GM12878 (cell line): ENCODE data around the gene CLN6. TPM values are rescaled to one million over a fixed set of nuclear protein-coding genes. Genes with fewer than 3 reads are reported as not detected.

ENCODE experiments used
- ATAC-seq: fragments of 200-7000 bp; cut with Tn5 transposase; 3 replicates; pipeline ENCODE4 v1.9.1; 2020; ENCODE audit warnings: mild to moderate bottlenecking, moderate library complexity
- BruUV-seq: library from RNA; stranded (reverse); fragments of 400-500 nt; replicated peaks from 2 replicates; lab custom pipeline; 2021; lab: Mats Ljungman, UMichigan
- CTCF ChIA-PET: fragments of 300-600 bp; sonication (Branson Sonifier 250); formaldehyde crosslinking; extraction: SDS; loops from one replicate; lab custom pipeline; 2021; ENCODE audit warnings: inconsistent platforms; lab: Yijun Ruan, JAX
- POLR2A ChIA-PET: fragments of 350-600 bp; formaldehyde crosslinking; extraction: SDS; loops from one replicate; lab custom pipeline; 2021; ENCODE audit warnings: inconsistent platforms; lab: Charles Lee
- RAD21 ChIA-PET: fragments of 300-600 bp; sonication (Branson Sonifier 250); formaldehyde crosslinking; loops from one replicate; lab custom pipeline; 2023; ENCODE audit warnings: antibody characterized with exemption; ENCODE audit not compliant: unreplicated experiment; lab: Charles Lee
- SMC1A ChIA-PET: fragments of 300-600 bp; sonication (Branson Sonifier 250); formaldehyde crosslinking; loops from one replicate; lab custom pipeline; 2023; ENCODE audit not compliant: unreplicated experiment, uncharacterized antibody; lab: Charles Lee
- DNase-seq: peaks from one replicate; pipeline ENCODE4 v3.0.0-alpha.2; 2011; ENCODE audit warnings: low read depth, low spot score
- FAIRE-seq: peaks from 3 replicates; lab custom pipeline; 2011; peaks lifted over from hg19 to GRCh38; lab: Jason Lieb, UNC
- H2AFZ ChIP-seq: 2 replicates; pipeline ENCODE4 v1.6.0; 2011; ENCODE audit warnings: low read depth, low read length, control low read depth; ENCODE audit not compliant: control insufficient read depth
- H3K27ac ChIP-seq: 2 replicates; pipeline ENCODE4 v1.5.1; 2011; ENCODE audit warnings: control low read depth; ENCODE audit not compliant: control insufficient read depth, insufficient read depth
- H3K27me3 ChIP-seq, 2 experiments: replicated peaks in 1 of 2; 2 replicates each; pipeline versions ENCODE4 v1.6.0 to v1.6.1; 2011; ENCODE audit warnings: low read length in 1 of 2; ENCODE audit not compliant: control insufficient read depth in 2 of 2, insufficient read depth in 2 of 2
- H3K36me3 ChIP-seq, 2 experiments: 2 replicates each; pipeline ENCODE4 v1.5.1; 2011; ENCODE audit warnings: low read length in 1 of 2; ENCODE audit not compliant: control insufficient read depth in 2 of 2, insufficient read depth in 2 of 2
- H3K4me1 ChIP-seq: 2 replicates; pipeline ENCODE4 v1.6.1; 2011; ENCODE audit warnings: mild to moderate bottlenecking, low read length, moderate library complexity, mixed read lengths; ENCODE audit not compliant: control insufficient read depth, insufficient read depth
- H3K4me2 ChIP-seq: 2 replicates; pipeline ENCODE4 v1.6.0; 2011; ENCODE audit warnings: control low read depth; ENCODE audit not compliant: control insufficient read depth, insufficient read depth
- H3K4me3 ChIP-seq: fragments of 200-600 bp; sonication (generic); 2 replicates; pipeline ENCODE4 v1.5.1; 2016
- H3K79me2 ChIP-seq: 2 replicates; pipeline ENCODE4 v1.6.0; 2011; ENCODE audit warnings: low read length; ENCODE audit not compliant: control insufficient read depth, insufficient read depth
- H3K9ac ChIP-seq: 2 replicates; pipeline ENCODE4 v1.8.0; 2011; ENCODE audit warnings: low read length, control low read depth, mixed read lengths; ENCODE audit not compliant: control insufficient read depth, insufficient read depth
- H3K9me3 ChIP-seq: replicated peaks from 3 replicates; pipeline ENCODE4 v1.5.1; 2011; ENCODE audit warnings: mild to moderate bottlenecking, low read length; ENCODE audit not compliant: control insufficient read depth, insufficient read depth
- H4K20me1 ChIP-seq: 2 replicates; pipeline ENCODE4 v1.6.0; 2011; ENCODE audit not compliant: control insufficient read depth, insufficient read depth
- BRCA1 ChIP-seq: IDR thresholded peaks from 2 replicates; pipeline ENCODE4 v1.6.1; 2011; ENCODE audit warnings: low read depth, low read length, improper control_type of control experiment
- JUND ChIP-seq: IDR thresholded peaks from 2 replicates; pipeline ENCODE4 v1.6.1; 2012; ENCODE audit warnings: low read depth, mild to moderate bottlenecking, low read length, improper control_type of control experiment, moderate library complexity
- KLF5 ChIP-seq: fragments of 450-650 bp; IDR thresholded peaks from 2 replicates; pipeline ENCODE4 v1.6.1; 2014; ENCODE audit warnings: mild to moderate bottlenecking; ENCODE audit not compliant: partially characterized antibody
- RAD51 ChIP-seq: fragments of 450-650 bp; IDR thresholded peaks from 2 replicates; pipeline ENCODE4 v1.6.1; 2016; ENCODE audit warnings: moderate library complexity, mild to moderate bottlenecking, inconsistent platforms
- RELA ChIP-seq: fragments of 450-650 bp; IDR thresholded peaks from 2 replicates; pipeline ENCODE4 v1.8.0; 2014; ENCODE audit warnings: borderline replicate concordance; ENCODE audit not compliant: partially characterized antibody
- SMC3 ChIP-seq: IDR thresholded peaks from 2 replicates; pipeline ENCODE4 v1.6.1; 2011; ENCODE audit warnings: low read length, improper control_type of control experiment, borderline replicate concordance
- SREBF1 ChIP-seq: IDR thresholded peaks from 2 replicates; pipeline ENCODE4 v1.6.1; 2012; ENCODE audit warnings: mild to moderate bottlenecking, low read length
- WGBS: methylation state at CpG from one replicate; pipeline ENCODE4 v1.1.6; 2016; ENCODE audit warnings: low lambda C conversion rate; ENCODE audit not compliant: insufficient replicate concordance, insufficient coverage; ENCODE audit errors: missing lambda C conversion rate; 5-methylcytosine and 5-hydroxymethylcytosine counted together
- in situ Hi-C: fragments of 300-500 bp; cut with MboI; formaldehyde crosslinking; loops from 9 replicates; pipeline ENCODE4 v1.14.3; 2018; ENCODE audit warnings: mixed read lengths
- intact Hi-C: fragments of 100-400 bp; cut with micrococcal nuclease; formaldehyde crosslinking; loops from one replicate; pipeline ENCODE4 v1.14.2; 2022; ENCODE audit not compliant: unreplicated experiment
- polyA plus RNA-seq, 11 experiments: library from polyadenylated mRNA; depleted of rRNA in 4 of 11; unstranded in 6 of 11; stranded (reverse) in 5 of 11; fragments of >200 nt; fragmentation: Nextera tagmentation in 4 of 11; fragmentation: Illumina TruSeq in 1 of 11; extraction: Ambion mirVana in 4 of 11; extraction: Trizol in 1 of 11; gene quantifications; 1 replicate in 1 of 11; 2 replicates in 10 of 11; pipeline versions ENCODE4 v1.2.1 to v1.2.3, GENCODE V29; 2011 to 2016; ENCODE audit warnings: inconsistent platforms in 2 of 11, missing spikeins in 2 of 11, low read depth in 1 of 11
- total RNA-seq, 4 experiments: library from RNA; depleted of rRNA in 3 of 4; stranded (reverse); fragments of >200 nt in 3 of 4; fragmentation: Illumina TruSeq in 1 of 4; extraction: Trizol in 1 of 4; gene quantifications; 2 replicates each; pipeline versions ENCODE4 v1.2.1 to v1.2.3, GENCODE V29; 2013 to 2021
- TF ChIP-seq, protein P1 (sequence below): fragments of 450-650 bp; IDR thresholded peaks from 2 replicates; pipeline ENCODE4 v1.6.1; 2017; ENCODE audit warnings: mild to moderate bottlenecking
- TF ChIP-seq, protein P2 (sequence below): fragments of 450-650 bp; IDR thresholded peaks from 2 replicates; pipeline ENCODE4 v1.6.1; 2017; ENCODE audit warnings: mild to moderate bottlenecking, moderate library complexity
- TF ChIP-seq, protein P3 (sequence below): fragments of 450-650 bp; IDR thresholded peaks from 2 replicates; pipeline ENCODE4 v1.6.1; 2017; ENCODE audit warnings: antibody characterized with exemption, mild to moderate bottlenecking, moderate library complexity
- TF ChIP-seq, protein P4 (sequence below): IDR thresholded peaks from 2 replicates; pipeline ENCODE4 v1.6.1; 2011; ENCODE audit warnings: mild to moderate bottlenecking, low read depth, low read length, moderate library complexity; ENCODE audit not compliant: insufficient replicate concordance

The CLN6 gene
- total and polyA plus RNA-seq, 10 of the 15 experiments (the other 5 are each of a cell fraction or from before 2014, with no cell fraction given) = 0.74 to 69.0 (median 30.3) TPM

DNA sequence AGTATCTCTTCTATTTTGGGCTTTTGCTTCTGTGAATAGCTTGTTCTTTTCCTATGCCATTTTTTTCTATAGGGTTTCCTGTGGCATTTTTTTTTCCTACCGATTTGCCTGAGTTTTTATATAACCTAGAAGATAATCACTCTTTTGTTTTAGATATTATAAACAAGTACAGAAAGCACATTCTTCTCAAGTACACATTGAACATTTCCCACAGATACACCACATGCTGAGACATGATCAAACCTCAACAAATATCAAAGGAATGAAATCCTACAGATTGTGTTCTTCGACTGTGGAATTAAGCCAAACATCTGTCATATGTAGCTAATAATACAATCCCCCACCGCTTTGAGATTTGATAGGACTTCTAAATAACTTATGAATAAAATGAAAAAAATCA lies 38.9 kb upstream of the CLN6 start (continued):
- TF ChIP-seq, protein P1, sequence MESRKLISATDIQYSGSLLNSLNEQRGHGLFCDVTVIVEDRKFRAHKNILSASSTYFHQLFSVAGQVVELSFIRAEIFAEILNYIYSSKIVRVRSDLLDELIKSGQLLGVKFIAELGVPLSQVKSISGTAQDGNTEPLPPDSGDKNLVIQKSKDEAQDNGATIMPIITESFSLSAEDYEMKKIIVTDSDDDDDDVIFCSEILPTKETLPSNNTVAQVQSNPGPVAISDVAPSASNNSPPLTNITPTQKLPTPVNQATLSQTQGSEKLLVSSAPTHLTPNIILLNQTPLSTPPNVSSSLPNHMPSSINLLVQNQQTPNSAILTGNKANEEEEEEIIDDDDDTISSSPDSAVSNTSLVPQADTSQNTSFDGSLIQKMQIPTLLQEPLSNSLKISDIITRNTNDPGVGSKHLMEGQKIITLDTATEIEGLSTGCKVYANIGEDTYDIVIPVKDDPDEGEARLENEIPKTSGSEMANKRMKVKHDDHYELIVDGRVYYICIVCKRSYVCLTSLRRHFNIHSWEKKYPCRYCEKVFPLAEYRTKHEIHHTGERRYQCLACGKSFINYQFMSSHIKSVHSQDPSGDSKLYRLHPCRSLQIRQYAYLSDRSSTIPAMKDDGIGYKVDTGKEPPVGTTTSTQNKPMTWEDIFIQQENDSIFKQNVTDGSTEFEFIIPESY = no peak
- no peak for TF ChIP-seq SMC3
- TF ChIP-seq, protein P2, sequence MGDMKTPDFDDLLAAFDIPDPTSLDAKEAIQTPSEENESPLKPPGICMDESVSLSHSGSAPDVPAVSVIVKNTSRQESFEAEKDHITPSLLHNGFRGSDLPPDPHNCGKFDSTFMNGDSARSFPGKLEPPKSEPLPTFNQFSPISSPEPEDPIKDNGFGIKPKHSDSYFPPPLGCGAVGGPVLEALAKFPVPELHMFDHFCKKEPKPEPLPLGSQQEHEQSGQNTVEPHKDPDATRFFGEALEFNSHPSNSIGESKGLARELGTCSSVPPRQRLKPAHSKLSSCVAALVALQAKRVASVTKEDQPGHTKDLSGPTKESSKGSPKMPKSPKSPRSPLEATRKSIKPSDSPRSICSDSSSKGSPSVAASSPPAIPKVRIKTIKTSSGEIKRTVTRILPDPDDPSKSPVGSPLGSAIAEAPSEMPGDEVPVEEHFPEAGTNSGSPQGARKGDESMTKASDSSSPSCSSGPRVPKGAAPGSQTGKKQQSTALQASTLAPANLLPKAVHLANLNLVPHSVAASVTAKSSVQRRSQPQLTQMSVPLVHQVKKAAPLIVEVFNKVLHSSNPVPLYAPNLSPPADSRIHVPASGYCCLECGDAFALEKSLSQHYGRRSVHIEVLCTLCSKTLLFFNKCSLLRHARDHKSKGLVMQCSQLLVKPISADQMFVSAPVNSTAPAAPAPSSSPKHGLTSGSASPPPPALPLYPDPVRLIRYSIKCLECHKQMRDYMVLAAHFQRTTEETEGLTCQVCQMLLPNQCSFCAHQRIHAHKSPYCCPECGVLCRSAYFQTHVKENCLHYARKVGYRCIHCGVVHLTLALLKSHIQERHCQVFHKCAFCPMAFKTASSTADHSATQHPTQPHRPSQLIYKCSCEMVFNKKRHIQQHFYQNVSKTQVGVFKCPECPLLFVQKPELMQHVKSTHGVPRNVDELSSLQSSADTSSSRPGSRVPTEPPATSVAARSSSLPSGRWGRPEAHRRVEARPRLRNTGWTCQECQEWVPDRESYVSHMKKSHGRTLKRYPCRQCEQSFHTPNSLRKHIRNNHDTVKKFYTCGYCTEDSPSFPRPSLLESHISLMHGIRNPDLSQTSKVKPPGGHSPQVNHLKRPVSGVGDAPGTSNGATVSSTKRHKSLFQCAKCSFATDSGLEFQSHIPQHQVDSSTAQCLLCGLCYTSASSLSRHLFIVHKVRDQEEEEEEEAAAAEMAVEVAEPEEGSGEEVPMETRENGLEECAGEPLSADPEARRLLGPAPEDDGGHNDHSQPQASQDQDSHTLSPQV = no peak

DNA sequence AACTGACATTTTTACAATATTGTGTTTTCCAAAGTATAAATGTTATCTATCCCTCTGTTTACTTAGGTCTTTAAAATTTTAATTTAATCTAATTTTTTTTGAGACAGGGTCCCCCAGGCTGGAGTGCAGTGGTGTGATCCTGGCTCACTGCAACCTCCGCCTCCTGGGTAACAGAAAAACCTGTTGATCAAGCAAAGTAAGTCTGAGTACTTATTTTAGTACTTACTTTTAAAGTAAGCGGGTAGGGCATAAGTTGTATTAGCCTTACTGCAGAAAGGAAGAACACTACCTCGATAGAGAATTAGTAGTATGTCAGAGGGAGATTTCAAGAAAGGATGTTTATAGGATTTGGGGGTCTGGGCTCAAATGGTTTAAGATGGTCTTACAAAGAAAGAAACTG lies 36.1 kb upstream of the CLN6 start:
- FAIRE-seq = no peak
- no peak for TF ChIP-seq RELA
- TF ChIP-seq, protein P3, sequence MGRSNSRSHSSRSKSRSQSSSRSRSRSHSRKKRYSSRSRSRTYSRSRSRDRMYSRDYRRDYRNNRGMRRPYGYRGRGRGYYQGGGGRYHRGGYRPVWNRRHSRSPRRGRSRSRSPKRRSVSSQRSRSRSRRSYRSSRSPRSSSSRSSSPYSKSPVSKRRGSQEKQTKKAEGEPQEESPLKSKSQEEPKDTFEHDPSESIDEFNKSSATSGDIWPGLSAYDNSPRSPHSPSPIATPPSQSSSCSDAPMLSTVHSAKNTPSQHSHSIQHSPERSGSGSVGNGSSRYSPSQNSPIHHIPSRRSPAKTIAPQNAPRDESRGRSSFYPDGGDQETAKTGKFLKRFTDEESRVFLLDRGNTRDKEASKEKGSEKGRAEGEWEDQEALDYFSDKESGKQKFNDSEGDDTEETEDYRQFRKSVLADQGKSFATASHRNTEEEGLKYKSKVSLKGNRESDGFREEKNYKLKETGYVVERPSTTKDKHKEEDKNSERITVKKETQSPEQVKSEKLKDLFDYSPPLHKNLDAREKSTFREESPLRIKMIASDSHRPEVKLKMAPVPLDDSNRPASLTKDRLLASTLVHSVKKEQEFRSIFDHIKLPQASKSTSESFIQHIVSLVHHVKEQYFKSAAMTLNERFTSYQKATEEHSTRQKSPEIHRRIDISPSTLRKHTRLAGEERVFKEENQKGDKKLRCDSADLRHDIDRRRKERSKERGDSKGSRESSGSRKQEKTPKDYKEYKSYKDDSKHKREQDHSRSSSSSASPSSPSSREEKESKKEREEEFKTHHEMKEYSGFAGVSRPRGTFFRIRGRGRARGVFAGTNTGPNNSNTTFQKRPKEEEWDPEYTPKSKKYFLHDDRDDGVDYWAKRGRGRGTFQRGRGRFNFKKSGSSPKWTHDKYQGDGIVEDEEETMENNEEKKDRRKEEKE = no peak
- TF ChIP-seq SREBF1 = no peak
- TF ChIP-seq JUND = no peak
- TF ChIP-seq RAD51 = no peak
- TF ChIP-seq, protein P4, sequence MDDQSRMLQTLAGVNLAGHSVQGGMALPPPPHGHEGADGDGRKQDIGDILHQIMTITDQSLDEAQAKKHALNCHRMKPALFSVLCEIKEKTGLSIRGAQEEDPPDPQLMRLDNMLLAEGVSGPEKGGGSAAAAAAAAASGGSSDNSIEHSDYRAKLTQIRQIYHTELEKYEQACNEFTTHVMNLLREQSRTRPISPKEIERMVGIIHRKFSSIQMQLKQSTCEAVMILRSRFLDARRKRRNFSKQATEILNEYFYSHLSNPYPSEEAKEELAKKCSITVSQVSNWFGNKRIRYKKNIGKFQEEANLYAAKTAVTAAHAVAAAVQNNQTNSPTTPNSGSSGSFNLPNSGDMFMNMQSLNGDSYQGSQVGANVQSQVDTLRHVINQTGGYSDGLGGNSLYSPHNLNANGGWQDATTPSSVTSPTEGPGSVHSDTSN = no peak
- no peak for TF ChIP-seq KLF5
- no peak for TF ChIP-seq BRCA1

More for the DNA sequence above, 36.1 kb upstream of the CLN6 start:
- SMC1A ChIA-PET = interaction anchor here (1.1 kb wide), 1 partner anchor 41 kb away, joined by 4 read pairs; no protein-coding TSS in a partner anchor
- DNase-seq (no peak), ATAC-seq (no peak)
- no peak overlapping the region for H3K27ac ChIP-seq
- 56% methylated on average over 3 of the region's 3 CpGs for WGBS
- no peaks in the 10 kb centered on the region for H3K4me1 ChIP-seq
- H3K4me2 ChIP-seq = no peak overlapping the region
- H3K36me3 ChIP-seq = no peaks in the 10 kb centered on the region
- BruUV-seq = no TSS peak
- H3K9me3 ChIP-seq = no peaks in the 10 kb centered on the region
- no peaks in the 10 kb centered on the region for H3K79me2 ChIP-seq
- H2AFZ ChIP-seq = no peak overlapping the region
- in situ Hi-C loops (no loop called here), intact Hi-C loops (no loop called here)
- H3K27me3 ChIP-seq = no peaks in the 10 kb centered on the region; a peak in 2 of 4 replicates
- H4K20me1 ChIP-seq = no peaks in the 10 kb centered on the region
- no peak overlapping the region for H3K9ac ChIP-seq
- CTCF ChIA-PET = interaction anchor here (1.1 to 1.7 kb wide), 2 partner anchors 13 to 41 kb away, joined by 3 to 11 read pairs; no protein-coding TSS in a partner anchor
- RAD21 ChIA-PET = no interaction called here
- no peak overlapping the region for H3K4me3 ChIP-seq
- POLR2A ChIA-PET = no interaction called here
